Prostate gland (tissue), 2 donors: ENCODE results near the gene RAB6A. TPM values are rescaled to one million over a fixed set of nuclear protein-coding genes. Genes with fewer than 3 reads are reported as not detected.
"Not testable (repeated sequence)": the region's sequence is repeated elsewhere in the genome, so short reads cannot be mapped to it uniquely, and the experiment has no call there.

ENCODE experiments used
- DNase-seq: peaks from one replicate; pipeline ENCODE4 v3.0.0-alpha.2; 2019; ENCODE audit warnings: low spot score
- H3K27ac ChIP-seq, 2 donors: fragments of 200-600 bp; sonication (generic); 2 replicates each; pipeline ENCODE4 v1.5.1; 2017 to 2019
- H3K27me3 ChIP-seq: fragments of 200-600 bp; sonication (generic); replicated peaks from 2 replicates; pipeline ENCODE4 v1.5.1; 2019; ENCODE audit not compliant: insufficient read depth
- H3K36me3 ChIP-seq, 2 donors: fragments of 200-600 bp; sonication (generic); 1 replicate in 1 of 2; 2 replicates in 1 of 2; pipeline versions ENCODE4 v1.5.1 to v1.8.1; 2017 to 2019
- H3K4me1 ChIP-seq: fragments of 200-600 bp; sonication (generic); replicated peaks from 2 replicates; pipeline ENCODE4 v1.5.1; 2019
- H3K4me3 ChIP-seq, 2 donors: fragments of 200-600 bp; sonication (generic); 2 replicates each; pipeline ENCODE4 v1.5.1; 2017 to 2019
- H3K9me3 ChIP-seq: fragments of 200-600 bp; sonication (generic); 2 replicates; pipeline ENCODE4 v1.5.1; 2017
- POLR2A ChIP-seq: fragments of 450-650 bp; IDR thresholded peaks from one replicate; pipeline ENCODE4 v1.6.1; 2016; ENCODE audit warnings: antibody characterized with exemption, mild to moderate bottlenecking
- POLR2AphosphoS5 ChIP-seq: sonication (generic); formaldehyde crosslinking; IDR thresholded peaks from one replicate; pipeline ENCODE4 v1.6.1; 2017; ENCODE audit warnings: antibody characterized with exemption
- WGBS: methylation state at CpG from one replicate; pipeline ENCODE4 v1.1.5; 2018; 5-methylcytosine and 5-hydroxymethylcytosine counted together
- intact Hi-C: fragments of 100-400 bp; cut with DNase I; formaldehyde crosslinking; loops from one replicate; pipeline ENCODE4 v1.14.2; 2022
- total RNA-seq, 2 donors: library from RNA; depleted of rRNA; stranded (reverse); fragments of >200 nt; gene quantifications; one replicate each; pipeline ENCODE4 v1.1.0, GENCODE V29; 2016
- TF ChIP-seq, protein P1 (sequence below), 4 experiments: fragments of 200-600 bp in 2 of 4; fragments of 450-650 bp in 2 of 4; sonication (generic) in 2 of 4; IDR thresholded peaks; 1 replicate in 3 of 4; 2 replicates in 1 of 4; pipeline ENCODE4 v1.5.1; 2016 to 2019; ENCODE audit warnings: antibody characterized with exemption in 4 of 4, mild to moderate bottlenecking in 2 of 4, moderate library complexity in 2 of 4

RAB6A gene
- total RNA-seq, 2 donors from 2014 or later, result 152 to 200 TPM

DNA sequence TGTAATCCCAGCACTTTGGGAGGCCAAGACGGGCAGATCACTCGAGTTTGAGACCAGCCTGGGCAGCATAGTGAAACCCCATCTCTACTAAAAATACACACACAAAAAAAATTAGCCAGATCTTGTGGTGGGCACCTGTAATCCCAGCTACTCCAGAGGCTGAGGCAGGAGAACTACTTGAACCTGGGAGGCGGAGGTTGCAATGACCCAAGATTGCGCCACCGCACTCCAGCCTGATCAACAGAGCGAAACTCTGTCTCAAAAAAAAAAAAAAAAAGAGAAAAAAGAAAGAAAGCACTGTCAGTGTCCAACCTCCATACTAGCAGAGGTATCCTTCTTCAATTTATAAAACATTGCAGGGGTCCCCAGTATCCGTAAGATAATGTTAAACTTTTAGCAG lies 17.8 kb downstream of the RAB6A start:
- H3K27me3 ChIP-seq, result no peaks in the 10 kb centered on the region
- no peaks in the 10 kb centered on the region for H3K4me1 ChIP-seq
- H3K36me3 ChIP-seq, result no peaks in the 10 kb centered on the region
- no peak for TF ChIP-seq POLR2A
- TF ChIP-seq, protein P1, sequence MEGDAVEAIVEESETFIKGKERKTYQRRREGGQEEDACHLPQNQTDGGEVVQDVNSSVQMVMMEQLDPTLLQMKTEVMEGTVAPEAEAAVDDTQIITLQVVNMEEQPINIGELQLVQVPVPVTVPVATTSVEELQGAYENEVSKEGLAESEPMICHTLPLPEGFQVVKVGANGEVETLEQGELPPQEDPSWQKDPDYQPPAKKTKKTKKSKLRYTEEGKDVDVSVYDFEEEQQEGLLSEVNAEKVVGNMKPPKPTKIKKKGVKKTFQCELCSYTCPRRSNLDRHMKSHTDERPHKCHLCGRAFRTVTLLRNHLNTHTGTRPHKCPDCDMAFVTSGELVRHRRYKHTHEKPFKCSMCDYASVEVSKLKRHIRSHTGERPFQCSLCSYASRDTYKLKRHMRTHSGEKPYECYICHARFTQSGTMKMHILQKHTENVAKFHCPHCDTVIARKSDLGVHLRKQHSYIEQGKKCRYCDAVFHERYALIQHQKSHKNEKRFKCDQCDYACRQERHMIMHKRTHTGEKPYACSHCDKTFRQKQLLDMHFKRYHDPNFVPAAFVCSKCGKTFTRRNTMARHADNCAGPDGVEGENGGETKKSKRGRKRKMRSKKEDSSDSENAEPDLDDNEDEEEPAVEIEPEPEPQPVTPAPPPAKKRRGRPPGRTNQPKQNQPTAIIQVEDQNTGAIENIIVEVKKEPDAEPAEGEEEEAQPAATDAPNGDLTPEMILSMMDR (IDR thresholded peaks at IDR 0.05), result no peak
- no peak for TF ChIP-seq POLR2AphosphoS5
- no peak overlapping the region for H3K4me3 ChIP-seq
- H3K9me3 ChIP-seq, result no peaks in the 10 kb centered on the region
- DNase-seq, result no peak
- H3K27ac ChIP-seq, result no peak overlapping the region
- intact Hi-C loops, result no loop called here
- WGBS, result 95% methylated on average over 7 of the region's 7 CpGs

DNA sequence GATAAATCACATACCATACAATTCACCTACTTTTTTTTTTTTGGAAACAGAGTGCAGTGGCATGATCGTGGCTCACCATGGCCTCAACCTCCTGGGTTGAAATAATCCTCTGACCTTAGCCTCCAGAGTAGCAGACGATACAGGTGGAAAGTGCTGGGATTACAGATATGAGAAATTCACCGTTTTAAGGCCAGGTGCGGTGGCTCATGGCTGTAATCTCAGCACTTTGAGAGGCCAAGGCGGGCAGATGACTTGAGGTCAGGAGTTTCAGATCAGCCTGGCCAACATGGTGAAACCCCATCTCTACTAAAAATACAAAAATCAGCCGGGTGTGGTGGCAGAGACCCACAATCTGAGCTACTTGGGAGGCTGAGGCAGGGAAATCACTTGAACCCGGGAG lies 24.9 kb downstream of the RAB6A start:
- H3K27me3 ChIP-seq, H3K9me3 ChIP-seq, intact Hi-C loops, H3K4me1 ChIP-seq, H3K27ac ChIP-seq, DNase-seq, H3K4me3 ChIP-seq, H3K36me3 ChIP-seq: not testable (repeated sequence)
- 87% methylated on average over 7 of the region's 7 CpGs for WGBS

DNA sequence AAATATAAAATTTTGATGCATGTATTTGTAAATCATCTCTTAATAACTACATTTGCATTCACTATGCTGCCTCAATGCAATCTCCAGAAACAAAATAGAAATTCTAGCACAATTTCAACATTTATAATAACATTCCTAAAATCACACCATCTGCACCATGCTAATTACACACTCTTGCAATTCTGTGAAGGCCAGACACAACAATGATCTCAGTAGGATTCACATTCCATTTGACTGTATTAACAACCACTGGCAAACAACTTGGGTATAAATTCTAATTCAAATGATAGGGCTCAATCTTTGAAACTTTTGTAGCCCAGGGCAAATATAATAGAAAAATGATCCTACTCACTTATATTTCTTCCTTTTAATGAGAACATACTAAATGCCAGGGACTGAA lies 25.9 kb downstream of the RAB6A start:
- TF ChIP-seq POLR2AphosphoS5 (no peak), POLR2A (no peak)
- TF ChIP-seq, protein P1 (IDR thresholded peaks at IDR 0.05), result no peak
- no peak for DNase-seq
- no peaks in the 10 kb centered on the region for H3K36me3 ChIP-seq
- H3K4me3 ChIP-seq, result no peak overlapping the region
- no peaks in the 10 kb centered on the region for H3K4me1 ChIP-seq
- intact Hi-C loops, result no loop called here
- H3K9me3 ChIP-seq, result no peaks in the 10 kb centered on the region
- no peak overlapping the region for H3K27ac ChIP-seq
- no peaks in the 10 kb centered on the region for H3K27me3 ChIP-seq

- H3K27me3 ChIP-seq, result not testable (repeated sequence)
Measured at GRCh38 chr11:73734011-73734410, 26.9 kb downstream of the RAB6A start.

GRCh38 chr11:73732936-73733335 lies 27.9 kb downstream of the RAB6A start:
- DNase-seq, H3K36me3 ChIP-seq, H3K9me3 ChIP-seq, H3K27me3 ChIP-seq, H3K4me3 ChIP-seq, intact Hi-C loops, H3K4me1 ChIP-seq, H3K27ac ChIP-seq: not testable (repeated sequence)
- WGBS, result 84% methylated on average over 7 of the region's 7 CpGs

More at GRCh38 chr11:73734011-73734410, 26.9 kb downstream of the RAB6A start:
- H3K4me3 ChIP-seq, H3K9me3 ChIP-seq, DNase-seq, H3K36me3 ChIP-seq, H3K4me1 ChIP-seq, intact Hi-C loops, H3K27ac ChIP-seq: not testable (repeated sequence)
- WGBS, result 88% methylated on average over 8 of the region's 8 CpGs

GRCh38 chr11:73729594-73730206 lies 31.2 kb downstream of the RAB6A start:
- H3K4me1 ChIP-seq, result no peaks in the 10 kb centered on the region
- H3K36me3 ChIP-seq, result no peaks in the 10 kb centered on the region
- no peak for DNase-seq
- intact Hi-C loops, result no loop called here
- H3K9me3 ChIP-seq, result no peaks in the 10 kb centered on the region
- no peak for TF ChIP-seq POLR2AphosphoS5
- TF ChIP-seq POLR2A, result no peak
- TF ChIP-seq, protein P1 (IDR thresholded peaks at IDR 0.05), result no peak
- no peak overlapping the region for H3K27ac ChIP-seq
- 88% methylated on average over 3 of the region's 3 CpGs for WGBS
- no peak overlapping the region for H3K4me3 ChIP-seq
- H3K27me3 ChIP-seq, result no peaks in the 10 kb centered on the region
